Mucosa of descending colon (tissue), 3 donors: Measurements from ENCODE around the gene MT1B. TPM values are rescaled to one million over a fixed set of nuclear protein-coding genes. Genes with fewer than 3 reads are reported as not detected.

Experiments used
- ATAC-seq: fragments of 200-7000 bp; cut with Tn5 transposase; one replicate; pipeline ENCODE4 v1.9.1; 2020; ENCODE audit warnings: mild to moderate bottlenecking, moderate library complexity
- DNase-seq, 3 donors: peaks; one replicate each; pipeline ENCODE4 v3.0.0-alpha.2; 2020
- H3K36me3 ChIP-seq: fragments of 200-600 bp; one replicate; pipeline ENCODE4 v1.8.0; 2021; ENCODE audit warnings: low read depth, mild to moderate bottlenecking
- H3K4me1 ChIP-seq: fragments of 200-600 bp; one replicate; pipeline ENCODE4 v1.8.0; 2021; ENCODE audit warnings: low read depth, mild to moderate bottlenecking
- H3K4me3 ChIP-seq: fragments of 200-600 bp; one replicate; pipeline ENCODE4 v1.8.0; 2021; ENCODE audit warnings: mild to moderate bottlenecking
- H3K9me3 ChIP-seq: fragments of 200-600 bp; one replicate; pipeline ENCODE4 v1.8.0; 2021; ENCODE audit warnings: mild to moderate bottlenecking
- CTCF ChIP-seq: fragments of 200-600 bp; IDR thresholded peaks from one replicate; pipeline ENCODE4 v1.8.0; 2022; ENCODE audit warnings: antibody characterized with exemption, mild to moderate bottlenecking
- intact Hi-C, 2 donors: fragments of 100-400 bp; cut with DNase I in 1 of 2; cut with micrococcal nuclease in 1 of 2; formaldehyde crosslinking; loops; one replicate each; pipeline versions ENCODE4 v1.11.0 to v1.11.1; 2022; cut with DNase I, micrococcal nuclease
- total RNA-seq, 3 donors: library from RNA; stranded (reverse); fragmentation: NEBNext Ultra II Directional in 2 of 3; extraction: Animal tissue kit (Norgen Biotek cat#: 25700) in 2 of 3; gene quantifications; one replicate each; pipeline versions ENCODE4 v1.2.1 to v1.2.4, GENCODE V29; 2021 to 2023
- donor health status: DM: no; HTN: no; CAD: no; lungs with moderate emphysema.
- donor health status: DM: no; HTN: no; CAD: no.
- donor health status: DM: no; HTN: yes; CAD: no.

The MT1B gene
- total RNA-seq, 3 donors from 2014 or later = not detected

GRCh38 chr16:56691885-56692284 lies 40.2 kb downstream of the MT1B start:
- ATAC-seq (peak; percentile 93), DNase-seq (peak in 2 of 3 donors; percentile 53 to 62)
- Histone ChIP-seq H3K9me3 (no peaks in the 10 kb centered on the region), H3K4me1 (no peaks in the 10 kb centered on the region), H3K36me3 (no peaks in the 10 kb centered on the region), H3K4me3 (no peak overlapping the region)
- intact Hi-C loops = no loop called here
- no peak for TF ChIP-seq CTCF

- H3K9me3 ChIP-seq = no peaks in the 10 kb centered on the region
- no peaks in the 10 kb centered on the region for H3K4me1 ChIP-seq
- ATAC-seq (no peak), DNase-seq (no peak)
- intact Hi-C loops = no loop called here
- no peak for TF ChIP-seq CTCF
- H3K4me3 ChIP-seq = no peak overlapping the region
- H3K36me3 ChIP-seq = no peaks in the 10 kb centered on the region
These were observed 43.6 kb downstream of the MT1B start for GRCh38 chr16:56695246-56695645.

GRCh38 chr16:56697456-56698155 lies 45.9 kb downstream of the MT1B start:
- Histone ChIP-seq H3K4me1 (no peaks in the 10 kb centered on the region), H3K36me3 (no peaks in the 10 kb centered on the region), H3K9me3 (no peaks in the 10 kb centered on the region), H3K4me3 (no peak overlapping the region)
- ATAC-seq (no peak), DNase-seq (no peak)
- TF ChIP-seq CTCF = no peak
- intact Hi-C loops = no loop called here

GRCh38 chr16:56700195-56700594 lies 48.5 kb downstream of the MT1B start:
- intact Hi-C loops = loop anchor here (5.0 kb wide), 1 partner anchor 123 kb away; no protein-coding TSS in a partner anchor
- H3K9me3 ChIP-seq = no peaks in the 10 kb centered on the region
- ATAC-seq = no peak

GRCh38 chr16:56700631-56701030 lies 48.9 kb downstream of the MT1B start:
- H3K9me3 ChIP-seq = no peaks in the 10 kb centered on the region
- H3K4me3 ChIP-seq = no peak overlapping the region
- H3K4me1 ChIP-seq = no peaks in the 10 kb centered on the region
- DNase-seq (no peak), ATAC-seq (no peak)
- intact Hi-C loops = loop anchor here (5.0 kb wide), 1 partner anchor 123 kb away; no protein-coding TSS in a partner anchor
- no peak for TF ChIP-seq CTCF
- H3K36me3 ChIP-seq = no peaks in the 10 kb centered on the region

More at GRCh38 chr16:56700195-56700594, 48.5 kb downstream of the MT1B start:
- no peak for DNase-seq
- no peak overlapping the region for H3K4me3 ChIP-seq
- H3K4me1 ChIP-seq = no peaks in the 10 kb centered on the region
- no peak for TF ChIP-seq CTCF
- H3K36me3 ChIP-seq = no peaks in the 10 kb centered on the region
